ENCODE data around the gene C10orf90.
"Not testable (repeated sequence)": the region's sequence is repeated elsewhere in the genome, so short reads cannot be mapped to it uniquely, and the experiment has no call there.

The C10orf90 gene

GRCh38 chr10:126583552-126584200, 86.8 kb downstream of the C10orf90 start:
- no peak for DNase-seq (ENCODE audit: low spot score)

- DNase-seq (ENCODE audit: low spot score): no peak
These were observed 88.8 kb downstream of the C10orf90 start for GRCh38 chr10:126581648-126582046.

- no peak for DNase-seq (ENCODE audit: low spot score)
These were observed 89.4 kb downstream of the C10orf90 start for GRCh38 chr10:126580873-126581647.

- DNase-seq (ENCODE audit: low spot score): no peak
These were observed 94.2 kb downstream of the C10orf90 start for GRCh38 chr10:126576336-126576735.

GRCh38 chr10:126570621-126571602, 99.6 kb downstream of the C10orf90 start:
- no peak for DNase-seq (ENCODE audit: low spot score)

- no peak for DNase-seq (ENCODE audit: low spot score)
These were observed 100.3 kb downstream of the C10orf90 start for GRCh38 chr10:126570245-126570570.

GRCh38 chr10:126569513-126570244, 100.8 kb downstream of the C10orf90 start:
- DNase-seq (ENCODE audit: low spot score): no peak

GRCh38 chr10:126568809-126569385, 101.6 kb downstream of the C10orf90 start:
- no peak for DNase-seq (ENCODE audit: low spot score)

- DNase-seq (ENCODE audit: low spot score): no peak
These were observed 104.6 kb downstream of the C10orf90 start for GRCh38 chr10:126565871-126566270.

- no peak for DNase-seq (ENCODE audit: low spot score)
These were observed 105.1 kb downstream of the C10orf90 start for GRCh38 chr10:126565441-126565840.

- DNase-seq (ENCODE audit: low spot score): no peak
These were observed 106.1 kb downstream of the C10orf90 start for GRCh38 chr10:126564326-126564888.

GRCh38 chr10:126563361-126563760, 107.1 kb downstream of the C10orf90 start:
- DNase-seq (ENCODE audit: low spot score): no peak

GRCh38 chr10:126561921-126562680, 108.4 kb downstream of the C10orf90 start:
- no peak for DNase-seq (ENCODE audit: low spot score)

- DNase-seq (ENCODE audit: low spot score): no peak
These were observed 109.1 kb downstream of the C10orf90 start for GRCh38 chr10:126561294-126561920.

GRCh38 chr10:126558881-126559280, 111.6 kb downstream of the C10orf90 start:
- DNase-seq (ENCODE audit: low spot score): no peak

- DNase-seq (ENCODE audit: low spot score): no peak
These were observed 119.3 kb downstream of the C10orf90 start for GRCh38 chr10:126551202-126551601.

- DNase-seq (ENCODE audit: low spot score): not testable (repeated sequence)
These were observed 119.9 kb downstream of the C10orf90 start for GRCh38 chr10:126550586-126550985.

GRCh38 chr10:126549344-126549743, 121.1 kb downstream of the C10orf90 start:
- no peak for DNase-seq (ENCODE audit: low spot score)

GRCh38 chr10:126544565-126544964, 125.9 kb downstream of the C10orf90 start:
- no peak for DNase-seq (ENCODE audit: low spot score)
